GM04504 (cell line): ENCODE measurements around the gene SKAP1.

ENCODE experiments used
- DNase-seq: peaks from one replicate; pipeline ENCODE4 v3.0.0-alpha.2; 2012; ENCODE audit warnings: low read depth

SKAP1 gene

DNA sequence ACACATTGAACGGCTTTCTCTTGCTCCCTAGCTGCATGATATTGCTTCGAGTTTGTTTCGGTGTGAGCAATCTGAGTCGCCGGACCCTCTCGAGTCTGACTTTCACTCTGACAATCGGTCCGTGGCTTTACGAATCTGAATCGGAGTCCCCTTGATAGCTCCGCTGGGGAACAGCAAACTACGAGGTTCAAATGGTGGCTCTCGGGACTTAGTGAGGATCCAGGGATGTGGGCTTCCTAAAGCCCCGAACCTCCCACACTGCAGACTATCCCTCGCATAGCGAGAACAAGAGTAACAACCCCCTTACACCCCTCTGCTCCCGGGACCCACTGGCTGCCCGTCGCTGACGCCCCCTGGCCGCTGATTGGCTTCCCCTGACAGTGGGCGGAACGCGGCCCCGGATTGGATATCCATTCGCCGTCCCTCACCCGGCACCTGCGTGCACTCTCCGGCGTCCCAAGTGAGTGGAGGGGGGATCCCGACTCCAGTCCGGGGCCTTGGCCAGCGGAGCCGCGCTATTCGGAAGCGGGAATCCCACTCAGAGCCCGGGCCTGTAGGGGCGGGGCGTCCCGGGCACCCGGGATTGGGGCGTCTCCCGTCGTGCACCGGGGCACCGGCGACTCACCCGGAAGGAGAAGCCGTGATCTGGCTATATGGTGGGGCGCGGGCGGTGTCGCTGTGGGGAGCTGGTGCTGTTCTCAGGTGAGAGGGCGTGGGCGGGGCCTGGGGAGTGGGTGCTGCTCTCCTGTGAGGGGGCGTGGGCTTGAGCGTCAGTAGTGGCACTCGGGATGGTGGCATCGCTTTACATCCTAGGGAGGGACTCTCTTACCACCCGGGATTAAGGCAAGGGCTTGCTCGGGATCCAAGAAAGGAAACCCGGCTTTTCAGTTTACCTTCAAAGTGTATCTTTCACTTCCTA, 322.6 kb downstream of the SKAP1 start, which contains the start of gene SNX11:
Gene SNX11, plus strand, starts transcription at position 630 of the 919 bp plus-strand sequence. CDS start 4,278 bp downstream, outside the sequence.
- DNase-seq, result peak; percentile 56

- DNase-seq, result no peak
Measured at GRCh38 chr17:48106802-48107136, 323.2 kb downstream of the SKAP1 start.

DNA sequence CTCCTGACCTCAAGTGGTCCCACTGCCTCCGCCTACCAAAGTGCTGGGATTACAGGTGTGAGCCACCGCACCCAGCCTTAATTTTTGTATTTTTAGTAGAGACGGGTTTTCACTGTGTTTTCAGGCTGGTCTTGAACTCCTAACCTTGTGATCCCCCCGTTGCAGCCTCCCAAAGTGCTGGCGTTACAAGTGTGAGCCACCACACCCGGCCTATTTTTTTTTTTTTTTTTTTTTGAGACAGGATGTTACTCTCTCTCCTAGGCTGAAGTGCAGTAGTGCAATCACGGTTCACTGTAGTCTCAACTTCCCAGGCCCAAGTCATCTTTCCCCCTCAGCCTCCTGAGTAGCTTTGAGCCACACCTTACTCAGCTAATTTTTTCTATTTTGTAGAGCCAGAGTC, 325.6 kb downstream of the SKAP1 start:
- no peak for DNase-seq

DNA sequence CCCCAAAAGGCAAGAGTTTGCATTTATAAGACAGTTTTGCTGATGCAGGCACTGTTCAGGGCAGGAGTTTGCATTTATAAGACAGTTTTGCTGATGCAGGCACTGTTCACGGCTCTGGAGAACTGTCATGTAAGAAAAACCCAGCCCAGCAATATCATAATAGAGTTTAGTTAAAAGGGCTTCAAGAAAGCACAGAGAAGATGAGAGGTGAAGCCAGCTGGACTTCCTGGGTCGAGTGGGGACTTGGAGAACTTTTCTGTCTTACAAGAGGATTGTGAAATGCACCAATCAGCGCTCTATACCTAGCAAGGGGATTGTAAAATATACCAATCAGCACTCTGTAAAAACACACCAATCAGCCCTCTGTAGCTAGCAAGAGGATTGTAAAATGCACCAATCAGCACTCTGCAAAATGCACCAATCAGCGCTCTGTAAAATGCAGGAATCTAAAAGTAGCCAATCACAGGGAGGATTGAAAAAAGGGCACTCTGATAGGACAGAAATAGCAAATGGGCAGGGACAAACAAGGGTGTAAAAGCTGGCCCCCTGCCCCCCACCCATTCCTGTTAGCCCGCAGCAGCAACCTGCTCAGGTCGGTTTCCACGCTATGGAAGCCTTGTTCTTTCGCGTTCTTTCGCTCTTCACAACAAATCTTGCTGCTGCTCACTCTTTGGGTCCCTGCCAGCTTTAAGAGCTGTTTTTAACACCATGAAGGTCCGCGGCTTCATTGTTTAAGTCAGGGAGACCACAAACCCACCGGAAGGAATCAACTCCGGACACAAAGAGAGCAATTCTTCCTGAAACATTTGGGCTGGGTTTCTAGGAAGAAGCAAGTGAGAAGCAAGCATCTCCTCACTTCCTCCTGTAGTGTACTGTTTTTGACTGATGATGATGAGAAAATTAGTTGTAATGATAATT, 327.0 kb downstream of the SKAP1 start:
- DNase-seq, result no peak

- no peak for DNase-seq
Measured at GRCh38 chr17:48102043-48102750, 327.8 kb downstream of the SKAP1 start.

DNA sequence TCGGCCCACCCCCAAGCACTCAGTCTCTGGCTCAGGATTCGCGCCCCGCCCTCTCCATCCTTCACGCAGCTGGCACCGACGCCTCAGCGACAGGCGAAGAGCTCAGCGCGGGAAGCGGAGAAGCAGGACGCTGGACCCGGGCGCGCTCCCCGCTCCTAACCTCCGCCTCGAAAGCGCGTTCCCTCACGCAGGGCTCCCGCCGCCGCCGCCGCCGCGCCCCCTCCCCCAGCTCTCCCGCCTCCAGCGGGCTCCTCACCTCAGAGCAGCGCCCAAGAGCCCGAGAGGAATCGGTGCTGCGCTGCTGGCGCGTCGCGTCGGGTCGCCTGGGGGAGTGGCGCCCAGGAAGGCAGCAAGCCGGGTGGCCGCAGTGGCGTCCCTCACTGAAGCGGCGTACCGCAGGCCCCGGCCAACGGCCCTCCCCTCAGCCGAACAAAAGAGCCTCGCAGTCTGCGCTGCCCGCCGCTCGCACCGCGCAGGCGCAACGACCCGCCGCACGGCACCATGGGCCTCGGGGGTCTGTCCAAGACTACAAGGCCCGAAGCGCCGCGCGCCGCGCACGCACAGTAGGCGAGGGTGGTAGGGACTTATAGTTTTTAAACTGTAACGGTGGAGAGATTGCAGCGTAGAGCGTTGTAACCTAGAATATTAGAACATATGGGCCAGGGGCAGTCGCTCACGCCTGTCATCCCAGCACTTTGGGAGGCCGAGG, 328.8 kb downstream of the SKAP1 start, which contains the start of gene CBX1:
Gene CBX1, minus strand, starts transcription at position 467 of the 709 bp plus-strand sequence. CDS start 24,474 bp downstream, outside the sequence.
- DNase-seq, result peak; percentile 79

- peak; percentile 16 for DNase-seq
Measured at GRCh38 chr17:48100591-48101011, 329.4 kb downstream of the SKAP1 start.

- DNase-seq, result peak; percentile 26
Measured at GRCh38 chr17:48100160-48100559, 329.9 kb downstream of the SKAP1 start.

DNA sequence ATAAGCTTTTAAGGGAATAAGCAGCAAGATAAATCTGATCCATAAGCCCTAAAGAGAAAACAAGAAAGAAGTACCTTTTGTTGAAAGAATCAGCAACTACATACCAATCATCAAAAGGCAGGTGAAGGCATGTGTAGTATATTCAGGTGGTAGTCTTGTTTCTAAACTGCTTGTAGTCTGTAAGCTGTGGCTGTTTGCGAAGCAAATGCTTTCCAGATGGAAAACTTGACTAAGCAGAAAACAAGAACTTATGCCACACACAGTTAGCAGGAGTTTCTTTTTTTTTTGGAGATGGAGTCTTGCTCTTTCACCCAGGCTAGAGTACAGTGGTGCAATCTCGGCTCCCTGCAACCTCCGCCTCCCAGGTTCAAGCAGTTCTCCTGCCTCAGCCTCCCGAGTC, 334.4 kb downstream of the SKAP1 start:
- DNase-seq, result no peak

GRCh38 chr17:48093341-48094045, 336.5 kb downstream of the SKAP1 start:
- no peak for DNase-seq

GRCh38 chr17:48084932-48085331, 345.1 kb downstream of the SKAP1 start:
- DNase-seq, result no peak
